ENCODE results near the gene EPG5.

EPG5 gene

GRCh38 chr18:45910405-45911023, 56.6 kb downstream of the EPG5 start:
- Histone ChIP-seq H3K9ac (ENCODE audit: low read length) (no peak overlapping the region), H3K36me3 (ENCODE audit: control insufficient read depth, insufficient read depth, low read length, severe bottlenecking) (peaks cover 78% of the 10 kb centered on the region), H3K27me3 (replicated peaks; ENCODE audit: control insufficient read depth, insufficient read depth, low read length) (no peaks in the 10 kb centered on the region), H3K4me1 (ENCODE audit: control insufficient read depth, insufficient read depth, low read length) (no peaks in the 10 kb centered on the region), H3K4me3 (ENCODE audit: low read length) (no peak overlapping the region), H3K9me3 (ENCODE audit: control insufficient read depth, low read length) (no peaks in the 10 kb centered on the region)
- DNase-seq (ENCODE audit: low read depth), result peak; percentile 63

GRCh38 chr18:45901654-45902210, 65.4 kb downstream of the EPG5 start:
- H3K4me1 ChIP-seq (ENCODE audit: control insufficient read depth, insufficient read depth, low read length), result no peaks in the 10 kb centered on the region
- no peaks in the 10 kb centered on the region for H3K27me3 ChIP-seq (replicated peaks; ENCODE audit: control insufficient read depth, insufficient read depth, low read length)
- no peak for DNase-seq (ENCODE audit: low read depth)
- no peak overlapping the region for H3K9ac ChIP-seq (ENCODE audit: low read length)
- no peak overlapping the region for H3K4me3 ChIP-seq (ENCODE audit: low read length)
- peaks cover 82% of the 10 kb centered on the region for H3K36me3 ChIP-seq (ENCODE audit: control insufficient read depth, insufficient read depth, low read length, severe bottlenecking)
- no peaks in the 10 kb centered on the region for H3K9me3 ChIP-seq (ENCODE audit: control insufficient read depth, low read length)

GRCh38 chr18:45900623-45901022, 66.5 kb downstream of the EPG5 start:
- no peak overlapping the region for H3K9ac ChIP-seq (ENCODE audit: low read length)
- peaks cover 87% of the 10 kb centered on the region for H3K36me3 ChIP-seq (ENCODE audit: control insufficient read depth, insufficient read depth, low read length, severe bottlenecking)
- DNase-seq (ENCODE audit: low read depth), result no peak
- H3K9me3 ChIP-seq (ENCODE audit: control insufficient read depth, low read length), result no peaks in the 10 kb centered on the region
- no peak overlapping the region for H3K4me3 ChIP-seq (ENCODE audit: low read length)
- no peaks in the 10 kb centered on the region for H3K4me1 ChIP-seq (ENCODE audit: control insufficient read depth, insufficient read depth, low read length)
- no peaks in the 10 kb centered on the region for H3K27me3 ChIP-seq (replicated peaks; ENCODE audit: control insufficient read depth, insufficient read depth, low read length)

- no peak overlapping the region for H3K9ac ChIP-seq (ENCODE audit: low read length)
- DNase-seq (ENCODE audit: low read depth), result no peak
- H3K9me3 ChIP-seq (ENCODE audit: control insufficient read depth, low read length), result no peaks in the 10 kb centered on the region
- no peaks in the 10 kb centered on the region for H3K27me3 ChIP-seq (replicated peaks; ENCODE audit: control insufficient read depth, insufficient read depth, low read length)
- H3K4me3 ChIP-seq (ENCODE audit: low read length), result no peak overlapping the region
- no peaks in the 10 kb centered on the region for H3K4me1 ChIP-seq (ENCODE audit: control insufficient read depth, insufficient read depth, low read length)
- H3K36me3 ChIP-seq (ENCODE audit: control insufficient read depth, insufficient read depth, low read length, severe bottlenecking), result peaks cover 65% of the 10 kb centered on the region
Observed at GRCh38 chr18:45896991-45897390, 70.1 kb downstream of the EPG5 start.

GRCh38 chr18:45896452-45896851, 70.7 kb downstream of the EPG5 start:
- peaks cover 62% of the 10 kb centered on the region for H3K36me3 ChIP-seq (ENCODE audit: control insufficient read depth, insufficient read depth, low read length, severe bottlenecking)
- H3K4me3 ChIP-seq (ENCODE audit: low read length), result no peak overlapping the region

GRCh38 chr18:45895339-45895738, 71.8 kb downstream of the EPG5 start:
- H3K4me1 ChIP-seq (ENCODE audit: control insufficient read depth, insufficient read depth, low read length), result no peaks in the 10 kb centered on the region
- H3K9me3 ChIP-seq (ENCODE audit: control insufficient read depth, low read length), result no peaks in the 10 kb centered on the region
- no peak for DNase-seq (ENCODE audit: low read depth)
- no peak overlapping the region for H3K4me3 ChIP-seq (ENCODE audit: low read length)
- H3K9ac ChIP-seq (ENCODE audit: low read length), result no peak overlapping the region
- H3K27me3 ChIP-seq (replicated peaks; ENCODE audit: control insufficient read depth, insufficient read depth, low read length), result no peaks in the 10 kb centered on the region
- peaks cover 51% of the 10 kb centered on the region for H3K36me3 ChIP-seq (ENCODE audit: control insufficient read depth, insufficient read depth, low read length, severe bottlenecking)

More at GRCh38 chr18:45896452-45896851, 70.7 kb downstream of the EPG5 start:
- Histone ChIP-seq H3K4me1 (ENCODE audit: control insufficient read depth, insufficient read depth, low read length) (no peaks in the 10 kb centered on the region), H3K27me3 (replicated peaks; ENCODE audit: control insufficient read depth, insufficient read depth, low read length) (no peaks in the 10 kb centered on the region), H3K9me3 (ENCODE audit: control insufficient read depth, low read length) (no peaks in the 10 kb centered on the region), H3K9ac (ENCODE audit: low read length) (no peak overlapping the region)
- no peak for DNase-seq (ENCODE audit: low read depth)

- Histone ChIP-seq H3K9me3 (ENCODE audit: control insufficient read depth, low read length) (no peaks in the 10 kb centered on the region), H3K9ac (ENCODE audit: low read length) (no peak overlapping the region)
Observed at GRCh38 chr18:45894818-45895217, 72.3 kb downstream of the EPG5 start.

GRCh38 chr18:45891806-45892205, 75.3 kb downstream of the EPG5 start:
- Histone ChIP-seq H3K36me3 (ENCODE audit: control insufficient read depth, insufficient read depth, low read length, severe bottlenecking) (peaks cover 50% of the 10 kb centered on the region), H3K4me1 (ENCODE audit: control insufficient read depth, insufficient read depth, low read length) (no peaks in the 10 kb centered on the region), H3K27me3 (replicated peaks; ENCODE audit: control insufficient read depth, insufficient read depth, low read length) (no peaks in the 10 kb centered on the region), H3K9me3 (ENCODE audit: control insufficient read depth, low read length) (no peaks in the 10 kb centered on the region), H3K9ac (ENCODE audit: low read length) (no peak overlapping the region), H3K4me3 (ENCODE audit: low read length) (no peak overlapping the region)
- no peak for DNase-seq (ENCODE audit: low read depth)

More at GRCh38 chr18:45894818-45895217, 72.3 kb downstream of the EPG5 start:
- Histone ChIP-seq H3K4me3 (ENCODE audit: low read length) (no peak overlapping the region), H3K36me3 (ENCODE audit: control insufficient read depth, insufficient read depth, low read length, severe bottlenecking) (peaks cover 49% of the 10 kb centered on the region), H3K4me1 (ENCODE audit: control insufficient read depth, insufficient read depth, low read length) (no peaks in the 10 kb centered on the region), H3K27me3 (replicated peaks; ENCODE audit: control insufficient read depth, insufficient read depth, low read length) (no peaks in the 10 kb centered on the region)
- no peak for DNase-seq (ENCODE audit: low read depth)

GRCh38 chr18:45890606-45891005, 76.5 kb downstream of the EPG5 start:
- Histone ChIP-seq H3K4me1 (ENCODE audit: control insufficient read depth, insufficient read depth, low read length) (no peaks in the 10 kb centered on the region), H3K36me3 (ENCODE audit: control insufficient read depth, insufficient read depth, low read length, severe bottlenecking) (peaks cover 52% of the 10 kb centered on the region), H3K9me3 (ENCODE audit: control insufficient read depth, low read length) (no peaks in the 10 kb centered on the region), H3K4me3 (ENCODE audit: low read length) (no peak overlapping the region), H3K27me3 (replicated peaks; ENCODE audit: control insufficient read depth, insufficient read depth, low read length) (no peaks in the 10 kb centered on the region), H3K9ac (ENCODE audit: low read length) (no peak overlapping the region)
- DNase-seq (ENCODE audit: low read depth), result no peak

- H3K36me3 ChIP-seq (ENCODE audit: control insufficient read depth, insufficient read depth, low read length, severe bottlenecking), result peaks cover 45% of the 10 kb centered on the region
- no peaks in the 10 kb centered on the region for H3K9me3 ChIP-seq (ENCODE audit: control insufficient read depth, low read length)
- H3K4me3 ChIP-seq (ENCODE audit: low read length), result no peak overlapping the region
- no peaks in the 10 kb centered on the region for H3K4me1 ChIP-seq (ENCODE audit: control insufficient read depth, insufficient read depth, low read length)
- no peak overlapping the region for H3K9ac ChIP-seq (ENCODE audit: low read length)
- no peaks in the 10 kb centered on the region for H3K27me3 ChIP-seq (replicated peaks; ENCODE audit: control insufficient read depth, insufficient read depth, low read length)
- no peak for DNase-seq (ENCODE audit: low read depth)
Observed at GRCh38 chr18:45889419-45890064, 77.6 kb downstream of the EPG5 start.

GRCh38 chr18:45887585-45887984, 79.5 kb downstream of the EPG5 start:
- Histone ChIP-seq H3K9ac (ENCODE audit: low read length) (no peak overlapping the region), H3K36me3 (ENCODE audit: control insufficient read depth, insufficient read depth, low read length, severe bottlenecking) (peaks cover 51% of the 10 kb centered on the region)
- no peak for DNase-seq (ENCODE audit: low read depth)

More at GRCh38 chr18:45887585-45887984, 79.5 kb downstream of the EPG5 start:
- no peaks in the 10 kb centered on the region for H3K9me3 ChIP-seq (ENCODE audit: control insufficient read depth, low read length)
- no peaks in the 10 kb centered on the region for H3K4me1 ChIP-seq (ENCODE audit: control insufficient read depth, insufficient read depth, low read length)
- no peaks in the 10 kb centered on the region for H3K27me3 ChIP-seq (replicated peaks; ENCODE audit: control insufficient read depth, insufficient read depth, low read length)
- H3K4me3 ChIP-seq (ENCODE audit: low read length), result no peak overlapping the region

Data from adipocyte (in vitro differentiated cells).